Measurements from ENCODE around the gene PLGRKT. TPM values are rescaled to one million over a fixed set of nuclear protein-coding genes. Genes with fewer than 3 reads are reported as not detected.

The PLGRKT gene
- total RNA-seq, 2 donors from 2014 or later, result 3.3 to 7.8 TPM

GRCh38 chr9:5375790-5376477, 61.8 kb downstream of the PLGRKT start:
- Histone ChIP-seq H3K9me3 (no peaks in the 10 kb centered on the region), H3K4me3 (no peak overlapping the region), H3K4me1 (no peaks in the 10 kb centered on the region), H3K27me3 (no peaks in the 10 kb centered on the region), H3K27ac (no peak overlapping the region), H3K36me3 (replicated peaks in 1 of 2; ENCODE audit: insufficient read depth in 1 of 2, low read depth in 2 of 2) (no peaks in the 10 kb centered on the region)
- ATAC-seq, result no peak
- intact Hi-C loops (cut with DNase I), result no loop called here
- no peak for DNase-seq
- WGBS, 2 donors, result 74 to 75% methylated on average over 6 of the region's 6 CpGs
- no peak for TF ChIP-seq CTCF (IDR thresholded peaks at IDR 0.05)
- no peak for TF ChIP-seq POLR2A (IDR thresholded peaks at IDR 0.05)

GRCh38 chr9:5375091-5375490, 62.6 kb downstream of the PLGRKT start:
- Histone ChIP-seq H3K27me3 (no peaks in the 10 kb centered on the region), H3K27ac (no peak overlapping the region), H3K4me1 (no peaks in the 10 kb centered on the region), H3K36me3 (replicated peaks in 1 of 2; ENCODE audit: insufficient read depth in 1 of 2, low read depth in 2 of 2) (no peaks in the 10 kb centered on the region), H3K9me3 (no peaks in the 10 kb centered on the region), H3K4me3 (no peak overlapping the region)
- WGBS, 2 donors, result 62 to 78% methylated on average over 1 of the region's 1 CpG
- TF ChIP-seq CTCF (IDR thresholded peaks at IDR 0.05) (no peak), POLR2A (IDR thresholded peaks at IDR 0.05) (no peak)
- intact Hi-C loops (cut with DNase I), result no loop called here
- ATAC-seq (no peak), DNase-seq (no peak)

- 48 to 78% methylated on average over 3 of the region's 3 CpGs for WGBS, 2 donors
- Histone ChIP-seq H3K27ac (no peak overlapping the region), H3K9me3 (peaks cover 0 to 6% (median 0%) of the 10 kb centered on the region in 3 donors), H3K4me3 (no peak overlapping the region), H3K36me3 (replicated peaks in 1 of 2; ENCODE audit: insufficient read depth in 1 of 2, low read depth in 2 of 2) (no peaks in the 10 kb centered on the region), H3K27me3 (no peaks in the 10 kb centered on the region), H3K4me1 (no peaks in the 10 kb centered on the region)
- ATAC-seq (no peak), DNase-seq (no peak)
- TF ChIP-seq POLR2A (IDR thresholded peaks at IDR 0.05) (no peak), CTCF (IDR thresholded peaks at IDR 0.05) (no peak)
- intact Hi-C loops (cut with DNase I), result no loop called here
Observed at GRCh38 chr9:5364294-5365024, 73.3 kb downstream of the PLGRKT start.

- H3K36me3 ChIP-seq (replicated peaks in 1 of 2; ENCODE audit: insufficient read depth in 1 of 2, low read depth in 2 of 2), result no peaks in the 10 kb centered on the region
- WGBS, 2 donors, result 89 to 90% methylated on average over 3 of the region's 3 CpGs
- intact Hi-C loops (cut with DNase I), result no loop called here
- ATAC-seq (no peak), DNase-seq (no peak)
- no peak overlapping the region for H3K4me3 ChIP-seq
- no peaks in the 10 kb centered on the region for H3K4me1 ChIP-seq
- H3K27ac ChIP-seq, result no peak overlapping the region
- no peaks in the 10 kb centered on the region for H3K9me3 ChIP-seq
- H3K27me3 ChIP-seq, result no peaks in the 10 kb centered on the region
- TF ChIP-seq CTCF (IDR thresholded peaks at IDR 0.05), result no peak
- no peak for TF ChIP-seq POLR2A (IDR thresholded peaks at IDR 0.05)
Observed at GRCh38 chr9:5361326-5362010, 76.3 kb downstream of the PLGRKT start.

Data from body of pancreas (tissue), 4 donors.